CD4-positive, alpha-beta T cell treated with Interferon gamma for 1 hour (primary cell): ENCODE measurements around the gene LIPC.

ENCODE experiments used
- DNase-seq: peaks from one replicate; pipeline ENCODE4 v3.0.0-alpha.2; 2020

The LIPC gene

GRCh38 chr15:58520936-58521292 is 89.1 kb downstream of the LIPC start:
- no peak for DNase-seq

- DNase-seq, result peak; percentile 75
Measured at GRCh38 chr15:58521293-58521991, 89.7 kb downstream of the LIPC start.

DNA sequence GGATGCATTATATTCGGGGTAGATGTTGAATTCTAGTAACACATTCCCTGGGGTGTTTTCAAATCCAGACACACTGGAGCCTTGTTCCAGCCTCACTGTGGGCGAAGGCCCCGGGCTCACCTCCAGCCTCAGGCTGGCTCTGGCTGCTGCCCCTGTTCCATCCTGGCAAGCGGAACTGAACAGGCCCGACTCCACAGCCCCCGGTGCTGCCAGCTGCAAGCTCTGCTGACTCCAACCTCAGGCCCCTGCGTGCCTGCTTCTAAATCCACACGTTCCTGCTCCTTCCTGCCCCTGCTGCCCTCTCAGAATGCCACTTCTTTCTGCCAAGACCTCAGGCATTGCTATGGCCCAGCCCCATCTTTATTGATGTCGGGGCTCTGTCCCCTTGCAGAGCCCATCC is 90.6 kb downstream of the LIPC start:
- no peak for DNase-seq

DNA sequence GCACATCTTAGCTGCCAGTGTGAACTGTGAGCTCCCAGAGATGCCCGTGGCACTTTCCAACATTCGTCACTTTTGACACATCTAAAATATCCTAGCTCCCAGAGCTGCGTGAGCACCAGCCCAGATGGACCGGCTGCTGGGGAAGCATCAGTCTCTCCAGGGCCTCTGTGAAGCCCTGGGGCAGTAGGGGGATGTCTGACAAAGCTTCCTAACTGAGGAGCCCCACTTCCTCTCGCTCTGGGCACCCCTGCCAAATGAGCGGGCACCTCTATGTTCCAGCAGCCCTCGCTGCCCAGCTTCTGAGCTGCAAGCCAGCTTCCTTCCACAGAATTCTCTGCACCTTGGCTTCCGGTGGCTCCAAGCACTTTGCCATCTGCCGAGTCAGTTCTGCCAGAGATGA is 91.1 kb downstream of the LIPC start:
- DNase-seq, result no peak

GRCh38 chr15:58523634-58524033 is 91.8 kb downstream of the LIPC start:
- no peak for DNase-seq

- no peak for DNase-seq
Measured at GRCh38 chr15:58524247-58524646, 92.5 kb downstream of the LIPC start.

DNA sequence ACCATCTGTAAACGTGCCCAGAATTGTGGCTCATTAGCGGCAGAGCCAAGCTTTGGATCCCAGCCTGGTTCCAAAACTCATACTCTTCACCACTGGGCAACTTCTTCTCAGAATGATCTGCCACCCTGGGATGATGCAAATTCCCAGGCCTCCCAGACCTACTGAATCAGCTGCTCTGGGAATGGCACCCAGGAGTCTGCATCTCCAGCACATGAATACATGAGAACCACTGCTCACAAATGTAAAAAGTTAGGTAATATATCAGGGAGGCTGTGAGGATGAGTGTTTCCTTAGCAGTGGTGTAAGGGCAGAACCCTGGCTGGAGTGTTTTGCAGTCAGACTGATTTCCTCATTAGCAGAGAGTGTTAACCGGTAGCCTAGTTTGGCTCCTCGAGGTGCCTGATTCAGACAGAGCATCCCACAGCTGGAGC is 94.2 kb downstream of the LIPC start:
- DNase-seq, result no peak

- no peak for DNase-seq
Measured at GRCh38 chr15:58526647-58527192, 94.9 kb downstream of the LIPC start.

- DNase-seq, result no peak
Measured at GRCh38 chr15:58527573-58528187, 95.9 kb downstream of the LIPC start.

- no peak for DNase-seq
Measured at GRCh38 chr15:58528188-58528870, 96.5 kb downstream of the LIPC start.

- no peak for DNase-seq
Measured at GRCh38 chr15:58529041-58529440, 97.2 kb downstream of the LIPC start.

GRCh38 chr15:58530056-58530590 is 98.3 kb downstream of the LIPC start:
- DNase-seq, result no peak

DNA sequence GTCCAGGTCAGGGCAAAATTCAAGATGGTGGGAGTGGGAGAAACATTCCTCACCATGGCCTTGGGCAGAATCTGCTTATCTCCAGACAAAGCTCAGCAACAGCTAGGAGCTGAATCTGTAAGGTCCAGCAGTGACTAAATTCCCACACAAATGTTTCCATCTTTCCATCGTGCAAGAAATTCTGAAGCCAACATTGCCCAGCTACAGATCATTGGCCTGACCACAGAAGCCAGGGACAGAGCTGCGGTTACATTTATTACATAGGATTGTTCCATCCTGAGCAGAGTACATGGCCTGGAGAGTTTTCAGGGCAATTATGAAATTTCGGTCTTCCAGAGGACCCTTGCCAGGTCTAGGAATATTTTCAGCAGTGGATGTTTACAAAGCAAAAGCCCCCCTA is 100.3 kb downstream of the LIPC start:
- no peak for DNase-seq

GRCh38 chr15:58534556-58534955 is 102.8 kb downstream of the LIPC start:
- no peak for DNase-seq

DNA sequence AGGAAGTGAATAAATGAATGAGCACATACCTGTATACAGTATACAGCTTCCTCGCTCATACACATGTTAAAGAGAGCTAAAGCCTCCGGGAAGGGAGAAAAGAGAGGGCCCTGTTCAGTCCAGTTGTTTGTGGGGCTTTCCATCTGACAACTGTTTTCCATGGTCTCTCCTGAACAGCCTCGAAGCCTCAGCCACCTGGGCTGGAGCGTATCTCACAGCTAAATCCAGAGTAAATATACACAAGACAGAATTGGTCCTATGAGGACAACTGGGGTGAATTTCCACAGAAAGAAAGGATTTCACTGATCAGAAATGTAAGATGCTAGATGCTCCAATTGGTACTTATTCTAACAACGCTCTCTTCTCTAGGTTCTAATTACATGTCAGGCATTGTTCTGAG is 103.5 kb downstream of the LIPC start:
- no peak for DNase-seq

- no peak for DNase-seq
Measured at GRCh38 chr15:58535894-58536293, 104.1 kb downstream of the LIPC start.

DNA sequence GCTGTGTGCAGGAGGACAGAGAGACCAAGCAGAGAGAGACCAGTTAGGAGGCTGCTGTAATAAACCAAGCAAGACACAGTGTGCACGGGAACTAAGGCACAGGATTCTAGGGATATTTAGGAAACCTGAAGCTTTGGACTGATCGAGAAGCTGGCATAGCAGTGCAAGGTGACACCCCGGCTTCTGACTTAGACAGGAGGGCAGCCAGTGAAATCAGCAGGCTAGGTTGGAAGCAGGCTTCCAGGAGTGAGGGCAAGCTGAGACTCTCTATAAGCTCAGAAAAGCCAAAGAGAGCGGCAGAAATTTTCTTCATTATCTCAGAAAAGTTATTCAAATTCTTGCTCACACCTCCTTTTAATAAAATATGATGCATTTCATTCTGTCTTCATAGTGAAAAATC is 104.6 kb downstream of the LIPC start:
- DNase-seq, result no peak

DNA sequence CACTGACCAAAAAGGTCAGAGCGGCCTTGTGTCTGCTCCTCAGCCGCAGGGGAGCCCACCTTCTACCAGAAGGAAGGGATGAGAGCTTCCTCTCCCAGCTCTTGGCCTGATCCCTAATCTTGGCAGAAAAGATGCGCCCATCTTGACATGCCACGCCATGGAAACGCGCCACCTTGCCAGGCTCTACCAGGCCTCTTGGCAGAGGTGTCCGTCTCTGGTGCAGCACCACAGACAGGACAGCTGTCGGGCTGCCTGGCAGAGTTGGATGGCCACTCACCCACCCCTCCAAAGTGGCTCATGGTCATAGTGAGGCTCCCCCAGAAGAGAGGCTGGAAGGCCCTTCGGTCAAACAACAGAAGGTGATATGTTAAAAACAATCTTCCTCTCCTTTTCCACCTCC is 105.2 kb downstream of the LIPC start:
- no peak for DNase-seq

- DNase-seq, result no peak
Measured at GRCh38 chr15:58538225-58538727, 106.5 kb downstream of the LIPC start.

DNA sequence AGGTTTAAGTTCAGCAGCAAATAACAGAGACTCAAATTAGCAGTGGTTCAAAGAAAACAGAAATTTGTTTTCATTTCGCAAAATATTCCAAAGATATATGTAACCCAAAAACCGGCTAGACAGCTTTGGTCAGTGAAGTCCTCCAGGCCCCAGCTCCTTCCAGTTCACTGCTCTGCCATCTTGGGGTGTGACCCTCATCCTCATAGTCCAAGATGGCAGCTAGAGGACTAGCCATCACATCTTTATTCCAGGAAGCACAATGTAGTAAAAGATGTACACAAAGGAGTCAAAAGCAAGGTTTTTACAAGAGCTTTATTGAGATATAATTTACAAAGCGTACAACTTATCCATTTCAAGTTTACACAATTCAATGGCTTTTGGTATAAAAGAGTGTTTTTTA is 107.1 kb downstream of the LIPC start:
- DNase-seq, result no peak

DNA sequence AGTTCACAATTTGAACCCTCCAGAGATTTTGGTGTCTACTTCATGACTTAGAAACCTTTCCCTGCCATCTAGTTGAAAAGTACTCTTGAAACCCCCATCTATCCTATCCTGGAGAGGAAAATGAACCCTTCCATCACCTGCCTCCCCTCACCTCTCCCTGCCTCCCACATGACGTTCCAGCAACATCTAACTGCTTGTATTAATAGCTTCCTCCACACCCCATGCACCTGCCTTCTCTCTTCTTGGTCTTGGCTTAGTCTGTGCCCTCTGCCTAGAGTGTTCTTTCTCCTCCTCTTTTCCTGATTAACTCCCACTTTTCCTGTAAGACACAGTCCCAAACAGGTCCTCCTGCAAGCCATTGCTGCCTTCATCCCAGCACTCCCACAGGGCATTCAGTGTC is 107.8 kb downstream of the LIPC start:
- no peak for DNase-seq

DNA sequence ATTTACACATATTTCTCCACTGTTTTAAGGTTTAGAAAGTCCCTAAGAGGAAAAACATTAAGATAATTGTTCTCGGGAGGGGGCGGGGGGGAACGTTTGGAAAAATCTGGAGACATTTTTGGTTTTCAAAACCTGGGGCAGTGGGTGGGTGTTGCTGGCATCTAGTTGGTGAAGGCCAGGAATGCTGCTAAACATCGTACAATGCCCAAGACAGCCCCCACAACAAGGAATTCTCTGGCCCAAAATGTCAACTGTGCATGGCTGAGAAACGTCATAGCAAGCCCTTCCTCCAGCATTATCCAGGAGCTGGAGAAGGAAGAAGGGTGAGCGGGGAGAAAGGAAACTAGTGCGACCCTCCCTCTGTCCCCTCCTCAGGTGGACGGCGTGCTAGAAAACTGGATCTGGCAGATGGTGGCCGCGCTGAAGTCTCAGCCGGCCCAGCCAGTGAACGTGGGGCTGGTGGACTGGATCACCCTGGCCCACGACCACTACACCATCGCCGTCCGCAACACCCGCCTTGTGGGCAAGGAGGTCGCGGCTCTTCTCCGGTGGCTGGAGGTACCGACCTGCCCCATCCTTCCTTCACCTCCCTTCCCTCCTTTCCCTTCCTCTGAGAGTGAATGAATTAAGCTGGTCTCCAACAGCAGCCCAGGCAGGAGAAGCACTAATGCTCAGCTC is 109.8 kb downstream of the LIPC start:
- no peak for DNase-seq
